Measurements from ENCODE around the gene GALNT14. TPM values are rescaled to one million over a fixed set of nuclear protein-coding genes. Genes with fewer than 3 reads are reported as not detected.

The GALNT14 gene
- total and polyA plus RNA-seq, 2 of the 8 experiments (the other 6 are each of a cell fraction or from before 2014, with no cell fraction given) = 13.0 to 13.7 TPM

- H3K56ac ChIP-seq (replicated peaks; ENCODE audit: insufficient read length, low read depth, low read length) = no peak overlapping the region
- no peak overlapping the region for H3K9ac ChIP-seq (replicated peaks in 1 of 4; ENCODE audit: extremely low read depth in 1 of 4, low read depth in 3 of 4, low read length in 3 of 4)
- H3K79me2 ChIP-seq (ENCODE audit: control insufficient read depth in 1 of 2, insufficient read depth in 2 of 2, low read length in 2 of 2) = no peaks in the 10 kb centered on the region
- no peak overlapping the region for H3K23ac ChIP-seq (ENCODE audit: insufficient read length)
- 76% methylated on average over 2 of the region's 2 CpGs; no CpG with 5 or more reads in 1 of the 2 experiments for WGBS, 2 experiments (ENCODE audit: extremely low coverage in 1 of 2, insufficient coverage in 1 of 2, insufficient read length in 1 of 2, insufficient replicate concordance in 2 of 2, low coverage in 1 of 2, low lambda C conversion rate in 2 of 2, missing lambda C conversion rate in 1 of 2)
- no peak for DNase-seq (ENCODE audit: low read depth in 1 of 2, low spot score in 2 of 2)
- no peak overlapping the region for H4K5ac ChIP-seq (ENCODE audit: insufficient read length, low read depth, low read length)
- H3K4ac ChIP-seq (replicated peaks; ENCODE audit: insufficient read length, low read depth, low read length) = no peak overlapping the region
- no peaks in the 10 kb centered on the region; the same call in 1 of the 2 replicates for H3K23me2 ChIP-seq (ENCODE audit: low read depth, low read length)
- FAIRE-seq = no peak
- H3K4me1 ChIP-seq (replicated peaks in 1 of 4; ENCODE audit: control insufficient read depth in 3 of 4, insufficient read depth in 4 of 4, low read length in 3 of 4) = peaks cover 0 to 2% (median 0%) of the 10 kb centered on the region in 4 experiments; a peak in 1 of 7 replicates
- no peak overlapping the region for H2AK5ac ChIP-seq (ENCODE audit: low read depth, low read length)
- no peak overlapping the region for H3K18ac ChIP-seq (ENCODE audit: extremely low read depth, low read length)
- no peaks in the 10 kb centered on the region for H4K20me1 ChIP-seq (replicated peaks in 1 of 2; ENCODE audit: control insufficient read depth in 1 of 2, insufficient read depth in 2 of 2, low read length in 2 of 2)
- H4K91ac ChIP-seq (replicated peaks; ENCODE audit: insufficient read length, low read length) = no peak overlapping the region
- no peak overlapping the region for H4K8ac ChIP-seq (ENCODE audit: extremely low read depth, insufficient read depth, low read length)
- no peaks in the 10 kb centered on the region; the same call in 1 of the 2 replicates for H3K79me1 ChIP-seq (ENCODE audit: low read depth, low read length)
- no peaks in the 10 kb centered on the region for H3K36me3 ChIP-seq (ENCODE audit: control insufficient read depth in 2 of 4, insufficient read depth in 4 of 4, low read length in 3 of 4)
- no peak overlapping the region for H2BK20ac ChIP-seq (ENCODE audit: low read length)
- POLR2A ChIA-PET (ENCODE audit: partially characterized antibody) = no interaction called here
- H3K27me3 ChIP-seq (replicated peaks in 1 of 4; ENCODE audit: control insufficient read depth in 3 of 4, extremely low read depth in 1 of 4, insufficient read depth in 3 of 4, low read length in 3 of 4) = no peaks in the 10 kb centered on the region
- H3K27ac ChIP-seq (ENCODE audit: low read depth, low read length) = no peak overlapping the region
- H2BK120ac ChIP-seq (replicated peaks; ENCODE audit: low read depth, low read length) = no peak overlapping the region
- no peaks in the 10 kb centered on the region for H3K9me3 ChIP-seq (ENCODE audit: insufficient read depth in 2 of 2, low read depth in 1 of 2, low read length in 1 of 2)
- CTCF ChIA-PET (ENCODE audit: partially characterized antibody) = interaction anchor here (1.3 to 2.5 kb wide), 2 partner anchors 48 to 287 kb away, joined by 4 to 5 read pairs; no protein-coding TSS in a partner anchor
- no peak overlapping the region for H2BK12ac ChIP-seq (ENCODE audit: low read depth, low read length)
- H2BK5ac ChIP-seq (ENCODE audit: low read depth, low read length) = no peak overlapping the region
- H2AFZ ChIP-seq (ENCODE audit: low read length) = no peak overlapping the region
- H3K14ac ChIP-seq (ENCODE audit: insufficient read length) = no peak overlapping the region
- H3K4me3 ChIP-seq (ENCODE audit: extremely low read depth in 1 of 4, insufficient read depth in 2 of 4, low read depth in 3 of 4, low read length in 4 of 4) = no peak overlapping the region
- H2BK15ac ChIP-seq (ENCODE audit: low read length) = no peak overlapping the region
- no peak overlapping the region for H3K4me2 ChIP-seq (ENCODE audit: insufficient read depth in 1 of 2, low read depth in 2 of 2, low read length in 2 of 2)
- TF ChIP-seq GTF2F1 (IDR thresholded peaks at IDR 0.05; ENCODE audit: borderline replicate concordance, low read depth, low read length) = no peak
- TF ChIP-seq NANOG (IDR thresholded peaks at IDR 0.05; ENCODE audit: insufficient read depth, low read depth, low read length, poor library complexity, severe bottlenecking) = no peak
- TF ChIP-seq MAX (IDR thresholded peaks at IDR 0.05) = no peak
- no peak for TF ChIP-seq KDM4A (IDR thresholded peaks at IDR 0.05; ENCODE audit: low read depth, low read length, severe bottlenecking)
- no peak for TF ChIP-seq RNF2 (IDR thresholded peaks at IDR 0.05; ENCODE audit: borderline replicate concordance, low read depth, low read length, missing control alignments, poor library complexity, severe bottlenecking)
- TF ChIP-seq ZNF274 (IDR thresholded peaks at IDR 0.05; ENCODE audit: borderline replicate concordance, extremely low read depth, low read length) = no peak
- TF ChIP-seq, protein P1, sequence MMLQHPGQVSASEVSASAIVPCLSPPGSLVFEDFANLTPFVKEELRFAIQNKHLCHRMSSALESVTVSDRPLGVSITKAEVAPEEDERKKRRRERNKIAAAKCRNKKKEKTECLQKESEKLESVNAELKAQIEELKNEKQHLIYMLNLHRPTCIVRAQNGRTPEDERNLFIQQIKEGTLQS (IDR thresholded peaks at IDR 0.05; ENCODE audit: insufficient read depth, low read depth, low read length) = no peak
- no peak for TF ChIP-seq TBP (IDR thresholded peaks at IDR 0.05; ENCODE audit: low read depth, low read length)
- TF ChIP-seq TCF12 (IDR thresholded peaks at IDR 0.05; ENCODE audit: low read depth, low read length) = no peak
- no peak for TF ChIP-seq SP1 (IDR thresholded peaks at IDR 0.05; ENCODE audit: low read depth, low read length)
- TF ChIP-seq TAF7 (optimal IDR thresholded peaks at IDR 0.05; ENCODE audit: borderline replicate concordance, low read depth, low read length) = no peak
- no peak for TF ChIP-seq BACH1 (IDR thresholded peaks at IDR 0.05; ENCODE audit: low read length)
- TF ChIP-seq SIX5 (IDR thresholded peaks at IDR 0.05; ENCODE audit: low read depth, low read length) = no peak
- no peak for TF ChIP-seq CHD2 (IDR thresholded peaks at IDR 0.05; ENCODE audit: low read length)
Observed at GRCh38 chr2:30984148-30984547, 154.1 kb downstream of the GALNT14 start.

All from H1 (cell line).